ENCODE measurements around the gene CA4.
"Not testable (repeated sequence)": the region's sequence is repeated elsewhere in the genome, so short reads cannot be mapped to it uniquely, and the experiment has no call there.

CA4 gene

DNA sequence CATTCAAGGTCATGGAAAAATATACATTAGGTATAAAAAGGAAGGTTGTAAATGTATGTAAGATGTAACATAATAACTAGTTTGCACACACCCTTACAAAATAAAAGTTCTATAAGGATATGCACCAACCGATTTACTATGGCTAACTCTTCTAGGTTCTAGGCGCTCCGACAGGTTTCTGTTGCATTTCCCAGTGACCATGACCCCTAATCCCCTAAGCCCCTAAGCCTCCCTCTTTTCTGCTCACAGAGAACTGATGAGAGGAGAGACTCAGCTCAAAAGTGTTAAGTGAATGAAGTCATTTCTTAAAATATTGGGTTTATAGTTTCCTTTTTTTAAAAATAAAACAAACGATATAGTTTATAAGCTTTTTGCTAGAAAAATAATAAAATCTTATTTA is 41.1 kb upstream of the CA4 start:
- Histone ChIP-seq H3F3A (ENCODE audit: insufficient read depth, low read length) (no peaks in the 10 kb centered on the region), H4K20me1 (ENCODE audit: insufficient read depth, low read length) (no peaks in the 10 kb centered on the region), H3K9me3 (ENCODE audit: low read length) (no peaks in the 10 kb centered on the region), H3K4me2 (ENCODE audit: low read length) (no peak overlapping the region), H3K4me3 (ENCODE audit: low read depth, low read length, poor library complexity, severe bottlenecking) (no peak overlapping the region), H3K9ac (ENCODE audit: low read length) (no peak overlapping the region), H2AFZ (ENCODE audit: low read length) (no peak overlapping the region), H3K4me1 (ENCODE audit: insufficient read depth, low read length, severe bottlenecking) (peaks cover 11% of the 10 kb centered on the region), H3K79me2 (ENCODE audit: insufficient read depth, low read length) (no peaks in the 10 kb centered on the region), H3K9me2 (ENCODE audit: low read depth, low read length) (no peaks in the 10 kb centered on the region), H3K36me3 (ENCODE audit: insufficient read depth, low read length) (no peaks in the 10 kb centered on the region), H3K27me3 (ENCODE audit: insufficient read depth, low read length) (no peaks in the 10 kb centered on the region), H3K27ac (ENCODE audit: low read depth, low read length, poor library complexity, severe bottlenecking) (no peak overlapping the region)
- no peak for TF ChIP-seq EZH2 (IDR thresholded peaks at IDR 0.05; ENCODE audit: borderline replicate concordance, low read length)
- TF ChIP-seq, protein P1, sequence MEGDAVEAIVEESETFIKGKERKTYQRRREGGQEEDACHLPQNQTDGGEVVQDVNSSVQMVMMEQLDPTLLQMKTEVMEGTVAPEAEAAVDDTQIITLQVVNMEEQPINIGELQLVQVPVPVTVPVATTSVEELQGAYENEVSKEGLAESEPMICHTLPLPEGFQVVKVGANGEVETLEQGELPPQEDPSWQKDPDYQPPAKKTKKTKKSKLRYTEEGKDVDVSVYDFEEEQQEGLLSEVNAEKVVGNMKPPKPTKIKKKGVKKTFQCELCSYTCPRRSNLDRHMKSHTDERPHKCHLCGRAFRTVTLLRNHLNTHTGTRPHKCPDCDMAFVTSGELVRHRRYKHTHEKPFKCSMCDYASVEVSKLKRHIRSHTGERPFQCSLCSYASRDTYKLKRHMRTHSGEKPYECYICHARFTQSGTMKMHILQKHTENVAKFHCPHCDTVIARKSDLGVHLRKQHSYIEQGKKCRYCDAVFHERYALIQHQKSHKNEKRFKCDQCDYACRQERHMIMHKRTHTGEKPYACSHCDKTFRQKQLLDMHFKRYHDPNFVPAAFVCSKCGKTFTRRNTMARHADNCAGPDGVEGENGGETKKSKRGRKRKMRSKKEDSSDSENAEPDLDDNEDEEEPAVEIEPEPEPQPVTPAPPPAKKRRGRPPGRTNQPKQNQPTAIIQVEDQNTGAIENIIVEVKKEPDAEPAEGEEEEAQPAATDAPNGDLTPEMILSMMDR (IDR thresholded peaks at IDR 0.05; ENCODE audit: low read length): no peak

DNA sequence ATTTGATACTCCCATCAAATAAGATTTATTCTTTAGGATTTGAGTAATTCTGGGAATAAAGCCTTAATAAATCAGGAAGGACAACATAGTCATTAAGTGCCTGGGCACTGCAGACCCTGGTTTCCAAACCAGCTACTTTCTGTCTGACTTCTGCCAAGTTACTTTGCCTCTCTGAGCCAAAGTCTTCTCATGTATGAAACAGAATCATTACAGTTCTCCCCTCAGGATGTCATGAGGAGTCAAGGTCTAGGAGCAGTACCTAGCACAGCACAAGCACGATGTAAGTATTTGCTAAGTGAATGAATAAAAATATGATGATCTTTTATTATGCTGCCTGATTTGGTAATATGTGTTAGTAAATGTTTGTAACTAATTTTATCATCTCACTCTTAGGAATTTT is 40.6 kb upstream of the CA4 start:
- no peak for TF ChIP-seq EZH2 (IDR thresholded peaks at IDR 0.05; ENCODE audit: borderline replicate concordance, low read length)
- TF ChIP-seq, protein P1 (IDR thresholded peaks at IDR 0.05; ENCODE audit: low read length): no peak
- Histone ChIP-seq H3K4me1 (ENCODE audit: insufficient read depth, low read length, severe bottlenecking) (peaks cover 11% of the 10 kb centered on the region), H3F3A (ENCODE audit: insufficient read depth, low read length) (no peaks in the 10 kb centered on the region), H2AFZ (ENCODE audit: low read length) (no peak overlapping the region), H3K4me2 (ENCODE audit: low read length) (no peak overlapping the region), H3K9me3 (ENCODE audit: low read length) (no peaks in the 10 kb centered on the region), H3K9me2 (ENCODE audit: low read depth, low read length) (no peaks in the 10 kb centered on the region), H3K27ac (ENCODE audit: low read depth, low read length, poor library complexity, severe bottlenecking) (no peak overlapping the region), H4K20me1 (ENCODE audit: insufficient read depth, low read length) (no peaks in the 10 kb centered on the region), H3K27me3 (ENCODE audit: insufficient read depth, low read length) (no peaks in the 10 kb centered on the region), H3K4me3 (ENCODE audit: low read depth, low read length, poor library complexity, severe bottlenecking) (no peak overlapping the region), H3K79me2 (ENCODE audit: insufficient read depth, low read length) (no peaks in the 10 kb centered on the region), H3K36me3 (ENCODE audit: insufficient read depth, low read length) (no peaks in the 10 kb centered on the region), H3K9ac (ENCODE audit: low read length) (no peak overlapping the region)

DNA sequence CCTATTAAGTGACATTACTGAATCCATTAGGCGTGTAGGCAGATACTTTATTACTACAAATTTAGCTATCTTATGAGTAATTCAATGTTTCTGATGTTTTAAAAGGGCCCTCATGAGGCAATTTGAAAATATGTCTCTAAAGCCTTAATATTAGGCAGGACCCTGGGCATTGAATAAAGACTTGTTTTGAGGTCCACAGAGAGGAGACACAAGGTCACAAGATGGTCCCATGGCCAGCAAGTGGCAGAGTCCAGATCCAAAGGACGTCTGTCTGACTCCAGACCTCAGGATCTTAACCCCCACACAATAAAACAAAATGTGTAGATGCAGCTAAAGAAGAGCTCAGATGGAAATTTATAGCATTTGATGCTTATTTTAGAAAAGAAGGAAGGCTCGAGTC is 39.2 kb upstream of the CA4 start:
- TF ChIP-seq, protein P1 (IDR thresholded peaks at IDR 0.05; ENCODE audit: low read length): no peak
- TF ChIP-seq EZH2 (IDR thresholded peaks at IDR 0.05; ENCODE audit: borderline replicate concordance, low read length): no peak
- peaks cover 11% of the 10 kb centered on the region for H3K4me1 ChIP-seq (ENCODE audit: insufficient read depth, low read length, severe bottlenecking)
- no peak overlapping the region for H3K4me2 ChIP-seq (ENCODE audit: low read length)
- no peaks in the 10 kb centered on the region for H3F3A ChIP-seq (ENCODE audit: insufficient read depth, low read length)
- H3K9me3 ChIP-seq (ENCODE audit: low read length): no peaks in the 10 kb centered on the region
- no peak overlapping the region for H2AFZ ChIP-seq (ENCODE audit: low read length)
- H3K79me2 ChIP-seq (ENCODE audit: insufficient read depth, low read length): no peaks in the 10 kb centered on the region
- no peaks in the 10 kb centered on the region for H3K9me2 ChIP-seq (ENCODE audit: low read depth, low read length)
- no peak overlapping the region for H3K27ac ChIP-seq (ENCODE audit: low read depth, low read length, poor library complexity, severe bottlenecking)
- no peak overlapping the region for H3K9ac ChIP-seq (ENCODE audit: low read length)
- H3K27me3 ChIP-seq (ENCODE audit: insufficient read depth, low read length): no peaks in the 10 kb centered on the region
- H3K36me3 ChIP-seq (ENCODE audit: insufficient read depth, low read length): no peaks in the 10 kb centered on the region
- H3K4me3 ChIP-seq (ENCODE audit: low read depth, low read length, poor library complexity, severe bottlenecking): no peak overlapping the region
- H4K20me1 ChIP-seq (ENCODE audit: insufficient read depth, low read length): no peaks in the 10 kb centered on the region

DNA sequence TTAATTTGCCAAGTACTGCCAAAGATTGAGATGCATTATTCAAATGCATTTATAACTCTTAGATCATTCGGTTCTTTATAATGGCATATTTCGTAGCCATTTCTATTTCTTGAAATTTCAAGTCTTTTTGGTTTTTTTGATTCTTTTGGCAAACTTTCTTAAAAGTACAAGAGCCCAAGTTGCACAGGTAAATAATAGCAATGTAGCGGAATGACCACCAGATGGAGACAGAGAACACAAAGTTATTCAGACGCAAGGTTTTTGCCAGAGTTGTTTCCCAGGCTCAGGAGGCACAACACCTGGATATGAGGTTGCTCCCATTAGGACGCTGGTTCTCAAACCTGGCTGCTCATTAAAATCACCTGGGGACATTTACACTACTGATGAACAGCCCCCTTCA is 38.1 kb upstream of the CA4 start:
- H3K4me3 ChIP-seq (ENCODE audit: low read depth, low read length, poor library complexity, severe bottlenecking); H3K9me3 ChIP-seq (ENCODE audit: low read length); H3K27me3 ChIP-seq (ENCODE audit: insufficient read depth, low read length); H2AFZ ChIP-seq (ENCODE audit: low read length); H3K79me2 ChIP-seq (ENCODE audit: insufficient read depth, low read length); H3F3A ChIP-seq (ENCODE audit: insufficient read depth, low read length); H3K4me1 ChIP-seq (ENCODE audit: insufficient read depth, low read length, severe bottlenecking); H3K36me3 ChIP-seq (ENCODE audit: insufficient read depth, low read length); H3K4me2 ChIP-seq (ENCODE audit: low read length); H3K27ac ChIP-seq (ENCODE audit: low read depth, low read length, poor library complexity, severe bottlenecking); H4K20me1 ChIP-seq (ENCODE audit: insufficient read depth, low read length); H3K9ac ChIP-seq (ENCODE audit: low read length); H3K9me2 ChIP-seq (ENCODE audit: low read depth, low read length): not testable (repeated sequence)

DNA sequence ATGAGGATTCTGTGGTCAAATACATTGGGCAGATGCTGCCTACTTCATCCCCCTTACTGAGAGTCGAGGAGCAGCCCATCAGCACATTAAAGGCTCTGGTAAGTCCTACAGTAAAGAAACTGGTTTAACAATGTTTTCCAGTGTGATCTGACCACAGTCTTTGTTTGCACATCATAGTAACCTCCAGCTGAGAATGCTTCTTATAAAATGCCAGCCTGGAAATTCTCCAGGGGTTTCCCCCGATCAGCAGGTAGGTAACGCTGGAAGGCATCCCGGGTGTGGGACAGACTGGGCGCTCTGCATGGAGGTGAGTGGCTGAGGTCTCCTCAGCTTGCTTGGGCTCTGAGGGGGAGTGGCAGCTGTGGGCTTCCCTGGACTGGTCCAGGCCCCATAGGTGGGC is 34.4 kb upstream of the CA4 start:
- not testable (repeated sequence) for H3K27me3 ChIP-seq (ENCODE audit: insufficient read depth, low read length); H3K4me1 ChIP-seq (ENCODE audit: insufficient read depth, low read length, severe bottlenecking); H3F3A ChIP-seq (ENCODE audit: insufficient read depth, low read length); H3K9me3 ChIP-seq (ENCODE audit: low read length); H3K36me3 ChIP-seq (ENCODE audit: insufficient read depth, low read length); H4K20me1 ChIP-seq (ENCODE audit: insufficient read depth, low read length); H3K4me2 ChIP-seq (ENCODE audit: low read length); H3K27ac ChIP-seq (ENCODE audit: low read depth, low read length, poor library complexity, severe bottlenecking); H3K79me2 ChIP-seq (ENCODE audit: insufficient read depth, low read length); H3K9ac ChIP-seq (ENCODE audit: low read length); H2AFZ ChIP-seq (ENCODE audit: low read length); H3K4me3 ChIP-seq (ENCODE audit: low read depth, low read length, poor library complexity, severe bottlenecking); H3K9me2 ChIP-seq (ENCODE audit: low read depth, low read length)

DNA sequence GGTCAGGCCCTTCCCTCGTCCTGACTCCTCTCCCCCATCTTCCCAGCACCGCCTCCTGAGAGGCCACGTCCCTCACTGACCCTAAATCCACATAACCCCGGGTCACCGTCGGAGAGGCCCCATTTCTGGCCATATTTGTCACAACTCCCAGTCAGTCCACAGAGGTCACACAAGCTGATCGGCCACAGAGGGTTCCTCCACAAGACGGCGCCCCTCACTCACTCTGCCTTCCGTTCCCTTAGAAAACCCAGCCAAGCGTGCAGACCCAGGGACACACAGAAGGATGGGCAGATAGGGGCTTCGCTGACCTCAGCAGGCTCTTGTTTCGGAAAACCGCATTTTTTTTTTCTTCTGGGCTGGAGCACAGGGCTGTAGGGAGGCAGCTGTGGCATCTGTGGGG is 33.6 kb upstream of the CA4 start:
- not testable (repeated sequence) for H3K4me3 ChIP-seq (ENCODE audit: low read depth, low read length, poor library complexity, severe bottlenecking); H3K79me2 ChIP-seq (ENCODE audit: insufficient read depth, low read length); H4K20me1 ChIP-seq (ENCODE audit: insufficient read depth, low read length); H3K36me3 ChIP-seq (ENCODE audit: insufficient read depth, low read length); H3F3A ChIP-seq (ENCODE audit: insufficient read depth, low read length); H3K27ac ChIP-seq (ENCODE audit: low read depth, low read length, poor library complexity, severe bottlenecking); H3K4me2 ChIP-seq (ENCODE audit: low read length); H2AFZ ChIP-seq (ENCODE audit: low read length); H3K9me3 ChIP-seq (ENCODE audit: low read length); H3K4me1 ChIP-seq (ENCODE audit: insufficient read depth, low read length, severe bottlenecking); H3K9me2 ChIP-seq (ENCODE audit: low read depth, low read length); H3K27me3 ChIP-seq (ENCODE audit: insufficient read depth, low read length); H3K9ac ChIP-seq (ENCODE audit: low read length)
